DOHH2 (cell line): ENCODE results near the gene IQCB1.

Experiments
- H3F3A ChIP-seq: fragments of 200-600 bp; sonication (generic), shearing (Covaris generic); 2 replicates; pipeline ENCODE4 v1.6.0; 2016; ENCODE audit warnings: antibody characterized with exemption, mild to moderate bottlenecking; ENCODE audit not compliant: control insufficient read depth, insufficient read depth
- H3K27ac ChIP-seq: fragments of 200-600 bp; sonication (generic); 2 replicates; pipeline ENCODE4 v1.5.1; 2014; ENCODE audit warnings: low read depth, mild to moderate bottlenecking, low read length, moderate library complexity
- H3K27me3 ChIP-seq: fragments of 200-600 bp; sonication (generic); 2 replicates; pipeline ENCODE4 v1.6.1; 2014; ENCODE audit warnings: mild to moderate bottlenecking, low read length, mixed read lengths; ENCODE audit not compliant: control insufficient read depth
- H3K36me3 ChIP-seq: fragments of 200-600 bp; sonication (generic); 2 replicates; pipeline ENCODE4 v1.6.1; 2014; ENCODE audit warnings: mild to moderate bottlenecking, low read length, moderate library complexity, mixed read lengths; ENCODE audit not compliant: control insufficient read depth
- H3K4me1 ChIP-seq: fragments of 200-600 bp; sonication (generic); 2 replicates; pipeline ENCODE4 v1.6.1; 2014; ENCODE audit warnings: mild to moderate bottlenecking, low read length, mixed read lengths; ENCODE audit not compliant: control insufficient read depth
- H3K4me2 ChIP-seq: fragments of 200-600 bp; sonication (generic); 2 replicates; pipeline ENCODE4 v1.6.0; 2014; ENCODE audit warnings: mild to moderate bottlenecking, low read length, moderate library complexity
- H3K4me3 ChIP-seq: fragments of 200-600 bp; sonication (generic); 2 replicates; pipeline ENCODE4 v1.5.1; 2014; ENCODE audit warnings: mild to moderate bottlenecking, low read length, mixed read lengths
- H3K79me2 ChIP-seq: fragments of 200-600 bp; sonication (generic); 2 replicates; pipeline ENCODE4 v1.6.1; 2014; ENCODE audit warnings: mild to moderate bottlenecking, low read length, mixed read lengths; ENCODE audit not compliant: control insufficient read depth
- H3K9me2 ChIP-seq: fragments of 200-600 bp; sonication (generic); replicated peaks from 2 replicates; pipeline ENCODE4 v1.6.1; 2014; ENCODE audit warnings: mild to moderate bottlenecking, low read length, mixed read lengths; ENCODE audit not compliant: control insufficient read depth
- H3K9me3 ChIP-seq: fragments of 200-600 bp; sonication (generic); 2 replicates; pipeline ENCODE4 v1.6.1; 2014; ENCODE audit warnings: antibody characterized with exemption, low read length, mixed read lengths; ENCODE audit not compliant: control insufficient read depth, insufficient read depth
- H4K20me1 ChIP-seq: fragments of 200-600 bp; sonication (generic); 2 replicates; pipeline ENCODE4 v1.6.0; 2014; ENCODE audit warnings: low read depth, mild to moderate bottlenecking, antibody characterized with exemption, low read length, moderate library complexity; ENCODE audit not compliant: control insufficient read depth, insufficient read depth
- CTCF ChIP-seq: fragments of 200-600 bp; sonication (generic); IDR thresholded peaks from one replicate; pipeline ENCODE4 v1.5.1; 2014; ENCODE audit warnings: antibody characterized with exemption, mild to moderate bottlenecking, low read depth, low read length; ENCODE audit not compliant: poor library complexity, severe bottlenecking
- EZH2phosphoT487 ChIP-seq: fragments of 200-600 bp; sonication (generic); IDR thresholded peaks from 2 replicates; pipeline ENCODE4 v1.6.1; 2017; ENCODE audit warnings: borderline replicate concordance, mild to moderate bottlenecking, antibody characterized with exemption, low read length, moderate library complexity, mixed read lengths

IQCB1 gene

GRCh38 chr3:121836481-121836880, 1.6 kb upstream of the IQCB1 start:
- Histone ChIP-seq H3K4me3 (peak overlapping the region; percentile 80), H3K79me2 (peaks cover 97% of the 10 kb centered on the region)

GRCh38 chr3:121836064-121836463, 1.2 kb upstream of the IQCB1 start:
- Histone ChIP-seq H3K9me2 (no peaks in the 10 kb centered on the region), H3K4me1 (peaks cover 52% of the 10 kb centered on the region), H3K4me2 (peak overlapping the region; percentile 58), H3K36me3 (peaks cover 81% of the 10 kb centered on the region), H3K27ac (peak overlapping the region; percentile 81), H3K9me3 (no peaks in the 10 kb centered on the region), H4K20me1 (no peaks in the 10 kb centered on the region), H3K79me2 (peaks cover 97% of the 10 kb centered on the region), H3K4me3 (peak overlapping the region; percentile 80), H3F3A (no peaks in the 10 kb centered on the region), H3K27me3 (no peaks in the 10 kb centered on the region)
- TF ChIP-seq CTCF: no peak

More at GRCh38 chr3:121836481-121836880, 1.6 kb upstream of the IQCB1 start:
- no peaks in the 10 kb centered on the region for H3F3A ChIP-seq
- H3K9me3 ChIP-seq: no peaks in the 10 kb centered on the region
- peak overlapping the region; percentile 58 for H3K4me2 ChIP-seq
- H3K9me2 ChIP-seq: no peaks in the 10 kb centered on the region
- H3K27ac ChIP-seq: peak overlapping the region; percentile 81
- H3K36me3 ChIP-seq: peaks cover 77% of the 10 kb centered on the region
- no peaks in the 10 kb centered on the region for H4K20me1 ChIP-seq
- H3K4me1 ChIP-seq: peaks cover 48% of the 10 kb centered on the region
- TF ChIP-seq EZH2phosphoT487 (no peak), CTCF (no peak)
- no peaks in the 10 kb centered on the region for H3K27me3 ChIP-seq

- Histone ChIP-seq H3K79me2 (peaks cover 97% of the 10 kb centered on the region), H3K27ac (peak overlapping the region; percentile 81), H3K27me3 (no peaks in the 10 kb centered on the region), H3K9me2 (no peaks in the 10 kb centered on the region), H3K9me3 (no peaks in the 10 kb centered on the region), H3K4me3 (peak overlapping the region; percentile 80), H3F3A (no peaks in the 10 kb centered on the region), H3K4me2 (peak overlapping the region; percentile 58), H4K20me1 (no peaks in the 10 kb centered on the region), H3K4me1 (peaks cover 58% of the 10 kb centered on the region), H3K36me3 (peaks cover 87% of the 10 kb centered on the region)
- TF ChIP-seq EZH2phosphoT487 (no peak), CTCF (no peak)
Observed at GRCh38 chr3:121835465-121835801, 573 bp upstream of the IQCB1 start.

- Histone ChIP-seq H3K4me3 (peak overlapping the region; percentile 80), H3K79me2 (peaks cover 96% of the 10 kb centered on the region), H3K27me3 (no peaks in the 10 kb centered on the region), H3K4me1 (peaks cover 65% of the 10 kb centered on the region), H3K9me2 (no peaks in the 10 kb centered on the region), H3K9me3 (no peaks in the 10 kb centered on the region), H3K36me3 (peaks cover 90% of the 10 kb centered on the region), H4K20me1 (no peaks in the 10 kb centered on the region), H3K4me2 (peak overlapping the region; percentile 95), H3F3A (no peaks in the 10 kb centered on the region), H3K27ac (peak overlapping the region; percentile 81)
- TF ChIP-seq CTCF (no peak), EZH2phosphoT487 (no peak)
Observed at GRCh38 chr3:121834157-121834670, 646 bp downstream of the IQCB1 start.
